ENCODE measurements around the gene CDH23. TPM values are rescaled to one million over a fixed set of nuclear protein-coding genes. Genes with fewer than 3 reads are reported as not detected.

The CDH23 gene
- polyA plus RNA-seq, 1 donor from 2014 or later: 6.6 TPM

GRCh38 chr10:71694567-71694968 lies 297.8 kb downstream of the CDH23 start:
- Histone ChIP-seq H3K79me2 (replicated peaks; ENCODE audit: insufficient read depth, low read length) (no peaks in the 10 kb centered on the region), H4K20me1 (ENCODE audit: insufficient read depth) (no peaks in the 10 kb centered on the region), H3K36me3 (ENCODE audit: insufficient read depth, low read length) (no peaks in the 10 kb centered on the region), H3F3A (ENCODE audit: insufficient read depth, low read length, poor library complexity, severe bottlenecking) (no peaks in the 10 kb centered on the region), H2AFZ (ENCODE audit: low read depth, low read length) (no peak overlapping the region), H3K4me2 (ENCODE audit: low read length) (no peak overlapping the region), H3K9ac (ENCODE audit: low read length) (no peak overlapping the region), H3K27me3 (ENCODE audit: insufficient read depth, low read depth, low read length) (no peaks in the 10 kb centered on the region), H3K4me3 (ENCODE audit: low read length) (no peak overlapping the region), H3K9me2 (ENCODE audit: insufficient read depth, low read length) (no peaks in the 10 kb centered on the region), H3K9me3 (ENCODE audit: low read length) (no peaks in the 10 kb centered on the region), H3K27ac (ENCODE audit: low read length) (no peak overlapping the region)
- no peak for TF ChIP-seq TAF1 (IDR thresholded peaks at IDR 0.05; ENCODE audit: low read depth)
- TF ChIP-seq POLR2AphosphoS5 (IDR thresholded peaks at IDR 0.05): no peak
- TF ChIP-seq EZH2 (IDR thresholded peaks at IDR 0.05; ENCODE audit: borderline replicate concordance, insufficient read depth, low read length, poor library complexity, severe bottlenecking): no peak

- Histone ChIP-seq H3K9me3 (ENCODE audit: low read length) (no peaks in the 10 kb centered on the region), H3K36me3 (ENCODE audit: insufficient read depth, low read length) (no peaks in the 10 kb centered on the region), H2AFZ (ENCODE audit: low read depth, low read length) (no peak overlapping the region), H3K9ac (ENCODE audit: low read length) (no peak overlapping the region), H3F3A (ENCODE audit: insufficient read depth, low read length, poor library complexity, severe bottlenecking) (no peaks in the 10 kb centered on the region), H3K79me2 (replicated peaks; ENCODE audit: insufficient read depth, low read length) (no peaks in the 10 kb centered on the region), H3K27ac (ENCODE audit: low read length) (no peak overlapping the region), H3K4me3 (ENCODE audit: low read length) (no peak overlapping the region), H3K4me2 (ENCODE audit: low read length) (no peak overlapping the region), H4K20me1 (ENCODE audit: insufficient read depth) (no peaks in the 10 kb centered on the region), H3K9me2 (ENCODE audit: insufficient read depth, low read length) (no peaks in the 10 kb centered on the region), H3K27me3 (ENCODE audit: insufficient read depth, low read depth, low read length) (no peaks in the 10 kb centered on the region)
- no peak for TF ChIP-seq TAF1 (IDR thresholded peaks at IDR 0.05; ENCODE audit: low read depth)
- TF ChIP-seq EP300 (conservative IDR thresholded peaks at IDR 0.05; ENCODE audit: poor library complexity, severe bottlenecking): no peak
- no peak for TF ChIP-seq POLR2AphosphoS5 (IDR thresholded peaks at IDR 0.05)
- no peak for TF ChIP-seq RAD21 (conservative IDR thresholded peaks at IDR 0.05)
- TF ChIP-seq EZH2 (IDR thresholded peaks at IDR 0.05; ENCODE audit: borderline replicate concordance, insufficient read depth, low read length, poor library complexity, severe bottlenecking): no peak
- no peak for TF ChIP-seq REST (IDR thresholded peaks at IDR 0.05; ENCODE audit: borderline replicate concordance)
- TF ChIP-seq SMC3 (conservative IDR thresholded peaks at IDR 0.05; ENCODE audit: poor library complexity): no peak
- no peak for TF ChIP-seq MXI1 (conservative IDR thresholded peaks at IDR 0.05; ENCODE audit: poor library complexity, severe bottlenecking)
- no peak for TF ChIP-seq CTCF (IDR thresholded peaks at IDR 0.05; ENCODE audit: poor library complexity, severe bottlenecking)
These were observed 299.1 kb downstream of the CDH23 start for GRCh38 chr10:71695502-71696476.

Data from neural cell (in vitro differentiated cells).